ENCODE results near the gene SYNJ2.

Gene SYNJ2

GRCh38 chr6:158076548-158076947, 94.9 kb downstream of the SYNJ2 start:
- no peak for DNase-seq (ENCODE audit: low read depth in 2 of 2)

DNA sequence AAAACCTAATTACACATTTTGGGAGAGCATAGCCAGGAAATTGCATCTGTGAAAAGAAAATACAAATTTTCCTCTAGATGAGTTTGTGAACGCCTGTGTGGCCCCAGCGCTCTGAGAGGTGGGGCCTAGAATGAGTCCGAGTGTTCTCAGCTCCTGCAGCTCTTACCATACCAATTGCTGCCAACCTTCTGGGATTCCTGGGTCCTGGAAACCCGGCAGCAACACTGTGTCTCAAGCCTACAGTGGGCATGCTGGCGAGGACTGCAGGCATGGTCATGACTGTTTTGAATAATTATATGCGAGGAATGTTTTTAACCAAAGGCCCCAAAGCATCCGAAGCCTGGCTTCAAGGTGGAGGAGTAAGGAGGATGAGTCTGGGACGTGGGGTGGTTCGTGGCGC, 96.0 kb downstream of the SYNJ2 start:
- DNase-seq (ENCODE audit: low read depth in 2 of 2) = no peak

DNA sequence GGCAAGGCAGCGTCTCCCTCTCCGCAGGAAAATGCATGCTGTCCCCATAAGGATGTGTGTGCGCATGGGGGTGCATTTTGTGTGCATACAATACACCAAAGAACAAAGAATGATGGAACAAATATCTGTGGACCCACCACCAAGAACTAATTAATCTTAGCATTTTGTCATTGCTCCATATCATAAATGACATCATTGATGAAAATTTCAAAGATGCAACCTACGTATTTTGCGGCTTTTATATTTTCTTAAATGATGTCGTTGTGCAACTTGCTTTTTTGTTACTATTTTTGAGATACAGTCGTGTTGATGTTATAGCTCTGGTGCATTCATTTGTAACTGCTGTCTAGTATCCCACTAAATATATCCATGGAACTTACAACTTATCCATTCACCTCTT, 96.7 kb downstream of the SYNJ2 start:
- no peak for DNase-seq (ENCODE audit: low read depth in 2 of 2)

DNA sequence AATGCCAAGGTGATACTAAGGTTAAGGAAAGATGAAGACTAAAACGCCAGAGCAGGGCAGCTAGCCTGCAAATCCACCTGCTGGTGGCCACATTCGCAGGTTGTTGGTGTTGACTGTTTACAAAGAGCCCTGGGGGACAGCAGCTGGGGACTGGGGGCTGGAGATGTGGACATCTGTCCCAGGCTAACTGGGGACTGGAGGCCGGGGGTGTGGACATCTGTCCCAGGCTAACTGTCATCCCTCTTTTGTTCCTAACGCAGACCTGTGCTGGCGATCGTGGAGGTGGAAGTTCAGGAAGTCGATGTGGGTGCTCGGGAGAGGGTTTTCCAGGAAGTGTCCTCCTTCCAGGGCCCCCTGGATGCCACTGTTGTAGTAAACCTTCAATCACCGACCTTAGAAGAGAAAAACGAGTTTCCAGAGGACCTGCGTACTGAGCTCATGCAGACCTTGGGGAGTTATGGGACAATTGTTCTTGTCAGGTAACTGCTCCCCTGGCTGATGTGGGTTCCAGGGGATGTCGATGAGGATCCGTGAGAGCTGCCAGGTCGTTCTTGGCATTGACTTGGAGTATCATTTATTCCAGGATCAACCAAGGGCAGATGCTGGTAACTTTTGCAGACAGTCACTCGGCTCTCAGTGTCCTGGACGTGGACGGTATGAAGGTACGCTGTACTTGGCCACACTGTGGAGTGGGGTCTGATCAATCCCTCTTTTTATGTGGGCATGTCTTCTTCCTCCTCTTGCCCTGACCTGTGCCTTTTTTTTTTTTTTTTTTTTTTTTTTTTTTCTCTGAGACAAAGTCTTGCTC, 99.4 kb downstream of the SYNJ2 start:
- no peak for DNase-seq (ENCODE audit: low read depth in 2 of 2)

DNA sequence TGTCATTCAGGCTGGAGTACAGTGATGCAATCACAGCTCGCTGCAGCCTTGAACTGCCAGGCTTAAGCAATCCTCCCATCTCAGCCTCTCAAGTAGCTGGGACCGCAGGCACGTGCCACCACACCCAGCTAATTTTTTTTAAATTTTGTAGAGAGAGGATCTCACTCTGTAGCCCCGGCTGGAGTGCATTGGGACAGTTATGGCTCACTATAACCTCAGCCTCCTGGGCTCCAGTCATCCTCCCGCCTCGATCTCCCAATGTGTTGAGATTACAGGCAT, 99.9 kb downstream of the SYNJ2 start:
- DNase-seq (ENCODE audit: low read depth in 2 of 2) = no peak

GRCh38 chr6:158083455-158084325, 102.0 kb downstream of the SYNJ2 start:
- DNase-seq (ENCODE audit: low read depth in 2 of 2) = no peak

DNA sequence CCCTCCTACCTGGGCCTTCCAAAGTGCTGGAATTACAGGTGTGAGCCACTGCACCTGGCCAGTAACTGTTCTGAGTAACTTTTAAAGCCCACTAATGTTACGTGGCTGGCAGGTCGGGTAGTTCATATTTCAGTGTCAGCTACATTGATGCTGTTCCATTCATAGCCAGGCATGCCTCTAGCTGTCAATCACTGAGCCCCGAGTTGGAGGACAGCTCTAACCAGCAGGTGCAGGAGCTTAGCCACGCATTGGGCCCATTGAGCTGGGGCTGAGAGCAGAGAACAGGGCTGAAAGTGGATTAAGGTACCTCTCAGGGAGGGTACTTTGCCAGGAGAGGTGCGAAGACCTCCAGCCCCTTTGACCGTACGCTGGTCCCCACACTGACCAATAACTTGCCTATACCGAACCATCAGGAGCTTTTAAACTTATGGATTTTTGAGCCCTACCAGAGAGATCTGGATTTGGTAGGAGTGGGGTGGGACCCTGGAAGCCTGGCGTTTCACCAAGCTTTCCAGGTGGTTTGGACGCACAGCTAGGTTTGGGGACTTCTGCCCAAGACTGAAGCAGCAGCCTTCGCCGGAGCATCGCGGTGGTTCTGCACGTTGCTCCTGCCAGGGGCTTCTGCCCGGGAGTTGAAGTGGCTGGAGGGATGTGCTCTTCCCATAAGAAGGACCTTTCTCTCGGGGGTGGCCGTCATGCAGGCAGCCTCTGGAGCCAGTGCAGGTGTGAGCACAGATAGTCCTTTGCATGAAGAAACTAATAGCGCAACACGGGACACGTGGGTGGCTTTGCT, 103.8 kb downstream of the SYNJ2 start:
- no peak for DNase-seq (ENCODE audit: low read depth in 2 of 2)

DNA sequence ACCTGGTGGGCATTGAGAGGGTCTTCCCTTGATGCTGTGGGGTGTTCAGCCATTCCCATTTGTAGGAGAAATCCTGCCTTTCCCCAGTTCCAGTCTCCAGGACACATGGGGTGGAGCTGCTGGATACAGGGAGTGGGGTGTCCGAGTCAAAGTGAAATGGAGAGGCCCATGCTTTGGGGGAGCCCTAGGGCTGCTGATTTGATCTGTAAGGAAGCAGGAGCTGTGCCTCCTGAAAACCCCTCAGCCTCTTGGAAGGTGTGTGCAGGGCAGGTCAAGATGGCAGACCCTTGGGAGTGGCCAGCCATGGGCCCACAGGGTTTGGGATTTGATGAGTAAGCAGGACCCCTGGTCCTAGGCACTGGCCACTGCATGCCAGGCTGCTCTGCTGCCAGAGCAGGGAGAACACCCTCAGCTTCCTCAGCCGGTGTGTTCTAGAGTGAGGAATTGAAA, 104.4 kb downstream of the SYNJ2 start:
- no peak for DNase-seq (ENCODE audit: low read depth in 2 of 2)

DNA sequence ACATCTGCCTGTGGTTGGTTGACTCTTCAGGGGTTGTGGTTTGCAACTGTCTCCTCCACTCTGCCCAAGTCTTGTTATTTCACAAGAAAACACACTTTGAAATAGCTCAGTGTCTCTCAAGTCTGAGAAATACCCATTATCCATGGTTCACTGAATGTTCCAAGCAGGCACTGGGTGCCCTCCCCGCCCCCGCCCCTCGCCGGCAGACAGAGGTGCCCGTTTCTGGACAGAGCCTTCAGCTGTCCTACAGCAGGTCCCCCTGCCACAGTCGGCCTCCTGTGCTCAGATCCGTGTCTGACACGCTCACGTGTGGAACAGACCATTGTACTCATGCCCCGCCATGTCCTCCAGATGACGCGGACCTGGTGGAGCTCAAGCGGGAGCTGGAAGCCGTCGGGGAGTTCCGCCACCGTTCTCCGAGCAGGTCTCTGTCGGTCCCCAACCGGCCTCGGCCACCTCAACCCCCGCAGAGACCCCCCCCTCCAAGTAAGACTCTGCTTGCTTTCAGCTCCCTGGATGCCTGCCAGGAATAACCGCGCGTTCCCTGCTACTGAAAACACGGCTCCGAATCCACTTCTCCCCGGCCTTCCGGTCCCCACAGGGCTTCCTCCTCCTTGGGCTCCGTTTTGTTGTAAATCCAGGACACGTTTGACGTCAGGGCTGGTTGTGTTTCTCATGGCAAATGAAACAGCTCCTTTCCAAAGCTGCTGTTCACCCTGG, 105.0 kb downstream of the SYNJ2 start:
- DNase-seq (ENCODE audit: low read depth in 2 of 2) = no peak

- no peak for DNase-seq (ENCODE audit: low read depth in 2 of 2)
Measured at GRCh38 chr6:158087224-158087867, 105.7 kb downstream of the SYNJ2 start.

DNA sequence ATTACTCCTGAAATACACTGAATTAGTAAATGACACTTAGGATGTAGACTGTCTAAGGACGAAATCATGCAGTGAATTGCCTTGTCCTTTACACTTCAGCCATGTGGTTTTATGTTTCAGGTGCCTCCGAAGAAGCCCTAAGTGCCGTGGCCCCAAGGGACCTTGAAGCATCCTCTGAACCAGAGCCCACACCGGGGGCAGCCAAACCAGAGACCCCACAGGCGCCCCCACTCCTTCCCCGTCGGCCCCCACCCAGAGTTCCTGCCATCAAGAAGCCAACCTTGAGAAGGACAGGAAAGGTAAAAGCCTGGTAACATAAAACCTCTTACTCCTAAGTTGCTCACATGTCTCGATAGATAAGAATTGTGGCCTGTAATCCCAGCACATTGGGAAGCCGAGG, 111.1 kb downstream of the SYNJ2 start:
- DNase-seq (ENCODE audit: low read depth in 2 of 2) = no peak

GRCh38 chr6:158095031-158095430, 113.4 kb downstream of the SYNJ2 start:
- no peak for DNase-seq (ENCODE audit: low read depth in 2 of 2)

GRCh38 chr6:158095671-158096070, 114.0 kb downstream of the SYNJ2 start:
- DNase-seq (ENCODE audit: low read depth in 2 of 2) = no peak

GRCh38 chr6:158103228-158103627, 121.6 kb downstream of the SYNJ2 start:
- no peak for DNase-seq (ENCODE audit: low read depth in 2 of 2)

DNA sequence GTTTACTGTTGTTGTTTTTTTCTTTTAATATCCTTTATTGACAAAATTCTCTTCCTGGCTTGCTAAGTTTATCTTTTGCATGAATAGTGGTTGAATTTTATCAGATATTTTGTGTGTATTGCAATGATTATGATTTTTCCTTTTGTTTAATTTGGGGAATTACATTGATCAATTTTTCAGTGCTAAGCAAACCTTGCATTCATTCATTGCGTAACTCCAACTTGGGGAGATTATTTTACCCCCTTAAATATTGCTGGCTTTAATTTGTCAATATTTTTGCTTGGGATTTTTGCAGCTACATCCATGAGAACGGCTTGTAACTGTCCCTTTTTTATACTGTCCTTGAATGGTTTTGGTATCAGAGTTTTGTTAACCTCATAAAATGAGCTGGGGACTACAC, 123.0 kb downstream of the SYNJ2 start:
- no peak for DNase-seq (ENCODE audit: low read depth in 2 of 2)

DNA sequence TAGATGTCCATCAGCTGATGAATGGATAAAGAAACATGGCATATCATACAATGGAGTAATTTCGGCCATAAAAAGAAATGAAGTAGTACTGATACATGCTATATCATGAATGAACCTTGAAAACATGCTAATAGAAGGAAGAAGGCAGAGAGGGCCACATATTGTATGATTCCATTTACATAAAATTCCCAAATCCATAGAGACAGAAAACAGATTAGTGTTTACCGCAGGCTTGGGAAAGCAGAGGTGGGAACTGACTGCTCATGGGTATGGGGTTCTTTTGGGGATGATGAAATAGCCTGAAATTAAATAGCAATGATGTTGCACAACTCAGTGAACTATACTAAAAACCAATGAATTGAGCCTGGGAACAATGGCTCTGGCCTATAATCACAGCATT, 128.1 kb downstream of the SYNJ2 start:
- no peak for DNase-seq (ENCODE audit: low read depth in 2 of 2)

- DNase-seq (ENCODE audit: low read depth in 2 of 2) = no peak
Measured at GRCh38 chr6:158110986-158111385, 129.3 kb downstream of the SYNJ2 start.

DNA sequence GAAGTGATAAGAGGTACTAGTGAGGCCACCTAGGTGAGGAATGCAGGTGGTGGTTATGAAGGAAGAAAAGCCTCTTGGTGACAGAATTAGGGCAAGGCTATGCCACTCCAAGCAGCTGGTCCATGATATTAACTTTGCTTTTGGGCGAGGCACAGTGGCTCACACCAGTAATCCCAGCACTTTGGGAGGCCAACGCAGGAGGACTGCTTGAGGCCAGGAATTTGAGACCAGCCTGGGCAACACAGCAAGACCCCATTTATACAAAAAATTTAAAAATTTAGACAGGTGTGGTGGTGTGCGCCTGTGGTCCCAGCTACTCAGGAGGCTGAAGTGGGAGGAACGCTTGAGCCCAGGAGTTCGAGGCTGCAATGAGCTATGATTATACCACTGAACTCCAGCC, 130.3 kb downstream of the SYNJ2 start:
- DNase-seq (ENCODE audit: low read depth in 2 of 2) = no peak

DNA sequence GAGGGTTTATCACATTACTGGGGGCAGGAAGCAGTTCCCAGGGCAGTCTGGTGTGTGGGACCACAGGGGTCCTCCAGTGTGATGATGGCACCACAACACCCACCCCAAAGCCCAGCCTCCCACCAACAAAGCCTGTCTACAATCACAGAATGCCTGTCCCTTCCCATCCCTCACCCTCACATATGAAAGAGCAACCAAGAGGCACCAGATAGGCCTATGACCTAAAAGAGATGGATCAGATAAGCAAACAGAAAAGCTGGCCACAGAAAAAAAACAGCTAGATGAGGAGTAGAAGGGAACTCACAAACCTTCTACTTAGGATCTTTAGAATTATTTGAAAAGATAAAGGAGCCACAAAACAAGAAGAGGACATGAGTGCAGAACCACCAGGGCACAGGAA, 132.1 kb downstream of the SYNJ2 start:
- DNase-seq (ENCODE audit: low read depth in 2 of 2) = no peak

- no peak for DNase-seq (ENCODE audit: low read depth in 2 of 2)
Measured at GRCh38 chr6:158115102-158115501, 133.4 kb downstream of the SYNJ2 start.

DNA sequence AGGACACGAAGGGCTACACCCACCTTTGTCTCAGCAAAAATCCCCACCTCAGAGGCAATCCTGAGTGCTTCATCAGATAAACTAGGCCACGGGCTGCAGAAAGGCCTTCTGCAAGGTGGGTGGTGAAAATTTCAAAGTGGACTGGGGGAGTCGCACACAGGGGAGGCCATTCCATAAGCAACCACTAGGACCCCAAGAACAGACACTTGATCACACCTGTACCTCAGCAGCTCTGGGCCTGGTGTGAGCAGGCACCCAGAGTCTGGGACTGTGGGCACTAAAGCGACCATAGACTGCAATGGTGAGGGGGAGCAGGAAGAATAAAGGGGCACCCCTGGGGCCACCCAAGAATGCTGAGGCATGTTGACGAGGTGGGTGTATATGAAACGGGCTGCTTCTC, 133.8 kb downstream of the SYNJ2 start:
- no peak for DNase-seq (ENCODE audit: low read depth in 2 of 2)

All from stimulated activated CD4-positive, alpha-beta T cell treated with anti-CD3 and anti-CD28 coated beads, Interleukin-4, amount 100 ng/mL, for 48 hours (primary cell).